IPS-15b (cell line): ENCODE measurements around the gene PHC3.

Source experiments
- H3K27me3 ChIP-seq: one replicate; pipeline ENCODE4 v1.6.1; 2013; ENCODE audit warnings: low read length; ENCODE audit not compliant: control insufficient read depth, insufficient read depth
- H3K36me3 ChIP-seq: one replicate; pipeline ENCODE4 v1.6.1; 2013; ENCODE audit warnings: low read length; ENCODE audit not compliant: control insufficient read depth, insufficient read depth
- H3K4me1 ChIP-seq: one replicate; pipeline ENCODE4 v1.6.1; 2013; ENCODE audit warnings: mild to moderate bottlenecking, low read length; ENCODE audit not compliant: control insufficient read depth, insufficient read depth
- H3K4me3 ChIP-seq: one replicate; pipeline ENCODE4 v1.5.1; 2013; ENCODE audit warnings: low read depth, low read length
- H3K9ac ChIP-seq: one replicate; pipeline ENCODE4 v1.6.1; 2013; ENCODE audit warnings: low read depth, mild to moderate bottlenecking, low read length
- H3K9me3 ChIP-seq: one replicate; pipeline ENCODE4 v1.6.1; 2013; ENCODE audit warnings: mild to moderate bottlenecking, low read length; ENCODE audit not compliant: control insufficient read depth, insufficient read depth

Gene PHC3

DNA sequence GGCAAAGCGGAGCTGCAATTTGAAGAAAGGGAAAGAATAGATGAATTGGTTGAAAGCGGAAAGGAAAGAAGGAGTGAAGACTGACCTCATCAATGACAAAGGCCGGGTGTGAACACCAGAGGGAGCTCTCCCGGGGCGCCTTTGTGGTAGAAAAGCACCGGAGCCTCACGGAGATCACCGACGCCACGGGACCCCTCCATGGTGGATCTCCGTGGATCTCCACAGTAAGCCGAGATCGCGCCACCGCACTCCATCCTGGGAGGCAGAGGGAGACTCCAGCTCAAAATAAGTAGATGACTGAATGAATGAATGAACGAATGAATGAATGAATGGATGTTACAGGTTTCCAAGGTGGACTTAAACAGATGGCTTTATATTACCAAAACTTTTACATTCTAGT, 118.8 kb downstream of the PHC3 start:
- H3K4me1 ChIP-seq, result peaks cover 10% of the 10 kb centered on the region
- no peak overlapping the region for H3K9ac ChIP-seq
- H3K9me3 ChIP-seq, result no peaks in the 10 kb centered on the region
- H3K4me3 ChIP-seq, result no peak overlapping the region
- no peaks in the 10 kb centered on the region for H3K27me3 ChIP-seq
- no peaks in the 10 kb centered on the region for H3K36me3 ChIP-seq

DNA sequence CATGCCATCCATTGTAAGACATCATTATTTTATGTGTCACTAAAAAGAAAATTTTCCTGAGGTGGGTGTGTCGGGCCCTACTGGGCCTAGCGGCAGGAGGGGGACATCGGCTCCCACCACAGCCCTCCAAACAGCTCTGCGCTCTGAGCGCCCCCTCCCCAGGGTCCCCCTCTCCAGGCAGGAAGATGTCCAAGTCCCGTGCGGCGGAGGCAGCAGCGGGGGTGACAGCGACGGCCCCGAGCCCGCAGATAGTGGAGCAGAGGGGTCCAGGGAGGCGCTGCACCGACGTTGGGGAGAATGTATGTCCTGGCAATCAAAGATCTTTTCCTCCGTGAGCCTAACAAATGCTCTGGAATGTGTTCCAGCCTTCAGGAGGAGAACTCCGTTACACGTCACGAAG, 119.5 kb downstream of the PHC3 start:
- Histone ChIP-seq H3K9ac (no peak overlapping the region), H3K4me1 (peaks cover 13% of the 10 kb centered on the region), H3K36me3 (no peaks in the 10 kb centered on the region), H3K27me3 (no peaks in the 10 kb centered on the region), H3K4me3 (no peak overlapping the region), H3K9me3 (no peaks in the 10 kb centered on the region)

DNA sequence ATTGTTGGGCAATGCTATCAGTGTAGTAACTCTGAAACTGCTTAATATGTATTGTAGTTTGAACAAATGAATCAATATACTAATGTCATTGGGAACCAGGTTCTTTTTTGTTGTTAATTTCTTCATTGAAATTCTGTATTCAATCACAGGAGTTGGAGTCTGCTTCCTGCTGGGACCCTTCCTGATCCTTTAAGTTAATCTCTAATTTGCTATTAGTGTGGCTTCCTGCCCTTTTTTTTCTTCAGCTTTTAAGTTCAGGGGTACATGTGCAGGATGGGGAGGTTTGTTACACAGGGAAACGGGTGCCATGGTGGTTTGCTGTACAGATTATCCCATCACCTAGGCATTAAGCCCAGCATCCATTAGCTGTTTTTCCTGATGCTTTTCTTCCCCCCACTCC, 122.1 kb downstream of the PHC3 start:
- Histone ChIP-seq H3K4me3 (no peak overlapping the region), H3K27me3 (no peaks in the 10 kb centered on the region), H3K9ac (no peak overlapping the region), H3K4me1 (peaks cover 13% of the 10 kb centered on the region), H3K36me3 (no peaks in the 10 kb centered on the region), H3K9me3 (no peaks in the 10 kb centered on the region)

DNA sequence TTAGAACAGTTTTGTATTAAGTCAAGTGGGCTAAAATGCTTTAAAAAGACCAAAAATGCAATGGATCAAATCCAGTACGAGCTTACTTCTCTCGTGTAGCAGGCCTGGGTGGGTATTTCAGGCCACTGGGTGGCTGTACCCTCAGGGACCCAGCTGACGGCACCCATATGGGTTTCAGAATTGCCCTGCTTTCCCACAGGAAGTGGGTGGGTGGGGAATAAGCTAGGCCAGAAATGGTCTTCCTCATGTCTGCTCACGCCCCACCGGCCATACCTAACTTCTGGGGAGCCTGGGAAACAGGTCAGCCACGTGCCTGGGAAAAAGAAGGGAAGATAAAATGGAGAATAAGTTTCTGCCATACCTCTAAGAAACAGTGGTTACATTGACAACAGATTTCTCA, 123.4 kb downstream of the PHC3 start:
- Histone ChIP-seq H3K4me3 (no peak overlapping the region), H3K27me3 (no peaks in the 10 kb centered on the region), H3K36me3 (no peaks in the 10 kb centered on the region), H3K4me1 (peaks cover 13% of the 10 kb centered on the region), H3K9me3 (no peaks in the 10 kb centered on the region), H3K9ac (no peak overlapping the region)

DNA sequence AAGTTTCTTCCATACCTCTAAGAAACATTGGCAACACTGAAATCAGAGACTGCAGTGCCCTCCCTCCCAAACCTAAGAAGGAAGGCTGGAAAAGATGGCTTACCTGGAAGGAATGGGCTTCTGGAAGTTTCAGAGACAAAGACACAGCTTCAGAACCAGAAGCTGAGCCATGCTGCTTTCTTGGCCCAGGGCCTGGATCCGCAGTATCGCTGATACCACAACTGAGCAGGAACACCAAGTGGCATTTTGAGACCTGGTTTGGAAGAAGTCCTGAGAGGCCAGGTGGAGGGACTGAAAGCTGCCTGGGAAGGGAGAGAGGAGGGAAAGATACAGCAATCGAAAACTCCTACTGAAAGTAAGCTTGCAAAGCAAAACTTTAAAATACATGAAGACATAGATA, 124.0 kb downstream of the PHC3 start:
- Histone ChIP-seq H3K4me3 (no peak overlapping the region), H3K4me1 (peaks cover 13% of the 10 kb centered on the region), H3K27me3 (no peaks in the 10 kb centered on the region), H3K36me3 (no peaks in the 10 kb centered on the region), H3K9me3 (no peaks in the 10 kb centered on the region), H3K9ac (no peak overlapping the region)

DNA sequence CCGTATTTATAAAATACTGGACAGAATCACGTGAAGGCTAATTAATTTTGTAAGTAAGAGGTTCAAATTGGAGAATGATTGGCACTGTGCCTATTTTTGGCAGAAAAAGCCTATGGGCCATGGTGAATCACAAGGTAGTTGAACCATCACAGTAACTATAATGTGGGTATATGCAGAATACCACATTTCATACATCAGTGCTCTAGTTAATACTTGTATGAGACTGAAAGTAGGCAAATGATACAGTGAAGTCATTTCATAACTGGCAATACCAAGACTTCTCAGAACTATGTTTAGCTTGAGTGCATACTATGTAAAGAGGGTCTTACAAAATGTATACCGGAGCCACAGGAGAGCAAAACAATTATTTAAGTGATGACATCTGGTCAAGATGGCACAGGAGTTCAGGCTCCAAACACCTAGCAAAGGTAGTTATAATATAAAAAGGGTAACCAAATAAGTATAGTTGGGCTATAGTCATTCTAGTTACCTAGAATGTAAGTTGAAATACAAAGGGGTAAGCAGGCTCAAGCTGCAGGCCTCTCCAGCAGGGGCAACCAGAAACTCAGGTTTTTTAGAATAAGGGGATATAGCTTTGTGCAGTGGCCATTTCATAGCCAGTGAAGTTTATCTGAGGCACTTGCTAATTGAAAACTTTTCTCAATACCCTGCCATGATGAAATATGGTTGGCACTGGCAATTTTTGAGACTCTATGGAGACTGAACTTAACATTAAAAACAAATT, 124.7 kb downstream of the PHC3 start:
- H3K9ac ChIP-seq, result no peak overlapping the region

DNA sequence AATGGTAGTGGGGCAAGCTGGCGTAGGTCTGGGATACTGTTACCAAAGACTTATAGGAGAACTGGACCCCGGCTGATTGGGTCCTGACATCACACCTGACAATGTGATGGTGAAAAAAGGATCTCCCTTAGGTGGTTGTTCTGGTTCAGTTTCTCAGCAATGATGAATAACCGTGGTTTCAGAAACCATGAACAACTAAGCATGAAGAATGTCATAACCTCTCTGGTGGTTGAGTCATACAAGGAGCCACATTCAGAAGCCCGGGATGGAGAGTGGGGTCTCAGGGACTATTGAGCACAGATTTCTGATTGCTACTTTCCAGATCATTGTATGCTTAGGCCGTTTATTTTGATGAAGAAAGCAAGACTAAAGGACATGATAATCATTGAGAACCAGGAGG, 126.3 kb downstream of the PHC3 start:
- Histone ChIP-seq H3K9ac (no peak overlapping the region), H3K4me1 (peaks cover 13% of the 10 kb centered on the region), H3K4me3 (no peak overlapping the region), H3K27me3 (no peaks in the 10 kb centered on the region), H3K9me3 (no peaks in the 10 kb centered on the region), H3K36me3 (no peaks in the 10 kb centered on the region)

More for the DNA sequence above, 124.7 kb downstream of the PHC3 start:
- Histone ChIP-seq H3K9me3 (no peaks in the 10 kb centered on the region), H3K36me3 (no peaks in the 10 kb centered on the region), H3K27me3 (no peaks in the 10 kb centered on the region), H3K4me3 (no peak overlapping the region), H3K4me1 (peaks cover 13% of the 10 kb centered on the region)

DNA sequence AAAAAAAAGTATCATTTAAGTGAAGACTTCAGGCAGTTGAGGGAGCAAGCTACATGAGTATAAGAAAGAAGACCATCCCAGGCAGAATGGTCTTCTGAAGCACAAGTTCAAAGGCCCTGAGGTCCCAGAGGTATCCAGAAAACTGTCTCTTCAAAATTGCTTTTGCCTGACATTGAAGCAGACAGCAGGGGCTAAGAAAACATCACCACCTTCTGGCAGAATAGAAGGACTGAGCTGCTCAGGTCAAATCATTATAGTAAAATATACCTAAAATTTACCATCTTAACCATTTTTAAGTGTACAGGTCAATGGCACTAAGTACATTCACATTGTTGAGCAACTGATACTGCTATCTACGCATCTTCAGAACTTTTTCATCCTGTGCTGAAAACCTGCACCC, 127.3 kb downstream of the PHC3 start:
- no peaks in the 10 kb centered on the region for H3K27me3 ChIP-seq
- H3K4me3 ChIP-seq, result no peak overlapping the region
- H3K9ac ChIP-seq, result no peak overlapping the region
- H3K36me3 ChIP-seq, result no peaks in the 10 kb centered on the region
- no peaks in the 10 kb centered on the region for H3K9me3 ChIP-seq
- peaks cover 12% of the 10 kb centered on the region for H3K4me1 ChIP-seq

DNA sequence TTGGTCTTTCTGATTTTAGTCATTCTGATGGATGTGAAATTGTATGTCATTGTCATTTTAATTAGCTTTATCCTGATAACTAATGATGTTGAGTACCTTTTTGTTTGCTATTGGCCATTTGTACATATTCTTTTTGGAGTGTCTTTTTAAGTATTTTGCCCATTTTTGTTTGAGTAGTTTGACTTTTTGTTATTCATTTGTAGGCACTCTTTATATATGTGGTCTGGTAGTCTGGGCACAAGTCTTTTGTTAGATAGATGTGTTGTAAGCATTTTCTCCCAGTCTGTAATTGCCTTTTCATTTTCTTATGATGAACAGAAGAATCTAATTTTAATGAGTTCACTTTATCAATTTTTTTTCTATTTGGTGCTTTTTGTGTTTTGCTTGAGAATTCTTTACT, 129.1 kb downstream of the PHC3 start:
- Histone ChIP-seq H3K9ac (no peak overlapping the region), H3K9me3 (no peaks in the 10 kb centered on the region), H3K27me3 (no peaks in the 10 kb centered on the region), H3K4me1 (no peaks in the 10 kb centered on the region), H3K36me3 (no peaks in the 10 kb centered on the region), H3K4me3 (no peak overlapping the region)

DNA sequence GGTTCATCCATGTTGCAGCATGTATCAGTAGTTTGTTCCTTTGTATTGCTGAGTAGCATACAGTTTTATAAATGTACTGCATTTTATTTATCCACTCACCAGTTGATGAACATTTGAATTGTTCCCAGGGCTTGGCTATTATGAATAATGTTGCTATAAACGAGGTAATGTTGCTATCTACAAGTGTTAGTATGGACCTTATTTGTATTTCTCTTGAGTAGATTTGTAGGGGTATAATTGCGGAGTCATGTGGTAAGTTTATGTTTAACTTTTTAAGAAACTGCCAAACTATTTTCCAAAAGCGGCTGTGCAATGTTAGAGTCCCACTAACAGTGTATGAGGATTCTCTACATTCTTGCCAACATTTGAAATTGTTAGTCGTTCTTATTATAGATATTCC, 130.8 kb downstream of the PHC3 start:
- Histone ChIP-seq H3K36me3 (no peaks in the 10 kb centered on the region), H3K4me3 (no peak overlapping the region), H3K27me3 (no peaks in the 10 kb centered on the region), H3K9ac (no peak overlapping the region), H3K4me1 (no peaks in the 10 kb centered on the region), H3K9me3 (no peaks in the 10 kb centered on the region)

DNA sequence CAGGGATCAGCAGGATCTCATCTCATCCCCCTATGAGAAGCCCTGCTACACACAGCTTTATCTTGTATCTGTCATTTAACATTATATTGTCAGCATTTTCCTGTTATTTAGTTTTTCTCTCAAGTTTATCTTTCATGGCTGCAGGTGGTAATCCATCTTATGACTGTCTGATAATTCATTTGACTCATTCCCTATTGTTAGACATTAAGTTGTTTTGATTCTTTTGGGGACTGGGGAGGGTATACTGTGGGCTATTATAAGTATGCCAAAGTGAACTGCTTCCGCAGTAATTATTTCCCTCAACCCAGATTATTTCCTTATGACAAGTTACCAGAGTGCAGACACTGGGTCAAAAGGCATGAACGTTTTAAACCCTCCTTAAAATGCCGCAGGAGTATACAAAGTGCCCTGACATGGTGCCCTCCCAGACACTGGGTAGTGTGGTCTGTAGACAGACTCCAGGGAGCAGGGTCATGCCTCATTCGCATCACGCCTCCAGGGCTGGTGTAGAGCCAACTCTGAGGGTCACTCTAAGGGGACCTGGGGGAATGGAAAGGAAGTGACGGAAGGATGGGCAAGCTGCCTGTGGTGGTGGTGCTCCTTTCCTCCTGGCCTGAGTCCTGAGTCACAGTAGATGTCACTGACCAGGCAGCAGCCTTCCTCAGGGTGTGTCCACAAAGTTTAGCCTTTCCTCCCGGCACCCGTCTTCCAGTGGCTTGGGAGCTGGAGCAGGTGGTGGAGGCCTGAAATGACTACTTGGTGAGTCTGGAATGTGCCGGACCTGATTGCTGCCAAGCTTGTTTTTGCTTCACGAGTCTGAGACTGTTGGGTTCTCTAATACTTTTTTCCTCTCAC, 132.2 kb downstream of the PHC3 start:
- Histone ChIP-seq H3K9me3 (no peaks in the 10 kb centered on the region), H3K4me3 (no peak overlapping the region), H3K27me3 (no peaks in the 10 kb centered on the region), H3K36me3 (no peaks in the 10 kb centered on the region), H3K9ac (no peak overlapping the region), H3K4me1 (no peaks in the 10 kb centered on the region)

DNA sequence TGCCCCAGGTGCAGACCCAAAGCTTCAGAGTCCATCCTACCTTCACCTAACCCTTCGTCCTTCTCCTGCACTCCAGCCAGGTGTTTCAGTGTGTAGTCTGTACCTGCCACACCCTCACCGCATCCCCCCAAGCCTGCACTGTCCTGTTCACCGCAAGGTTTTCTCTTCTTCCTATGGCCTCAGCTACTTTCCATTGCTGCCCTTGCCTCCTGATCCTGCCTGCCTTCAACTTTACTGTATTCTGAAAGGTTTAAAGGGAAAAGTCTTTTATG, 134.5 kb downstream of the PHC3 start:
- Histone ChIP-seq H3K36me3 (no peaks in the 10 kb centered on the region), H3K9ac (no peak overlapping the region), H3K27me3 (no peaks in the 10 kb centered on the region), H3K4me1 (no peaks in the 10 kb centered on the region), H3K4me3 (no peak overlapping the region), H3K9me3 (no peaks in the 10 kb centered on the region)
